ENCODE measurements around the gene SRRM4. TPM values are rescaled to one million over a fixed set of nuclear protein-coding genes. Genes with fewer than 3 reads are reported as not detected.

The SRRM4 gene
- polyA plus RNA-seq, 1 donor from 2014 or later: 9.9 TPM

DNA sequence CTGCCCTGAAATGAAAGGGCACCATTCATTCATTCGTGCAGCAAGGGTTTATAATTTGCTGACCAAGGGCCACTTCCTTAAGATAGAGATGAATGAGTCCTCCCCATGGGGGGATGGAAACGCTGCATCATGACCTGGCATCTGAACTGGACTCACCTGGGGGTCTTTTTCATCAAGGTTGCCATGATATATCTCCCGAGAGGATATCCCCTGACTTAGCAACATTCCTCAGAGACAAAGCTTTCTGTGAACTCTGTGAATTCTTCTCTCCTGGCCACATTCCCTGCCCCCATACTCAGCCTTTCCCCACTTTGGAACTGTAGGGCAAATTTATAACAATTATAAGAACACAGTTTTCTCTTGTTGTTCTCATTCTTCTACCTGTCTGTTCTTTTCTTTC is 30.8 kb downstream of the SRRM4 start:
- Histone ChIP-seq H3K9ac (ENCODE audit: low read length) (no peak overlapping the region), H3K4me3 (ENCODE audit: low read length) (no peak overlapping the region), H3K9me2 (ENCODE audit: insufficient read depth, low read length) (no peaks in the 10 kb centered on the region), H3K27ac (ENCODE audit: low read length) (no peak overlapping the region), H4K20me1 (ENCODE audit: insufficient read depth) (no peaks in the 10 kb centered on the region), H3K4me2 (ENCODE audit: low read length) (no peak overlapping the region), H3F3A (ENCODE audit: insufficient read depth, low read length, poor library complexity, severe bottlenecking) (no peaks in the 10 kb centered on the region), H3K9me3 (ENCODE audit: low read length) (no peaks in the 10 kb centered on the region), H3K79me2 (replicated peaks; ENCODE audit: insufficient read depth, low read length) (peaks cover 4% of the 10 kb centered on the region), H2AFZ (ENCODE audit: low read depth, low read length) (no peak overlapping the region), H3K27me3 (ENCODE audit: insufficient read depth, low read depth, low read length) (no peaks in the 10 kb centered on the region), H3K36me3 (ENCODE audit: insufficient read depth, low read length) (no peaks in the 10 kb centered on the region)
- no peak for TF ChIP-seq SMC3 (conservative IDR thresholded peaks at IDR 0.05; ENCODE audit: poor library complexity)

GRCh38 chr12:119013023-119013422 is 31.7 kb downstream of the SRRM4 start:
- H3K79me2 ChIP-seq (replicated peaks; ENCODE audit: insufficient read depth, low read length): peaks cover 4% of the 10 kb centered on the region
- no peak overlapping the region for H3K4me3 ChIP-seq (ENCODE audit: low read length)
- no peaks in the 10 kb centered on the region for H3F3A ChIP-seq (ENCODE audit: insufficient read depth, low read length, poor library complexity, severe bottlenecking)
- H3K4me2 ChIP-seq (ENCODE audit: low read length): no peak overlapping the region
- TF ChIP-seq RAD21 (conservative IDR thresholded peaks at IDR 0.05) (no peak), SMC3 (conservative IDR thresholded peaks at IDR 0.05; ENCODE audit: poor library complexity) (no peak), MXI1 (conservative IDR thresholded peaks at IDR 0.05; ENCODE audit: poor library complexity, severe bottlenecking) (no peak), EZH2 (IDR thresholded peaks at IDR 0.05; ENCODE audit: borderline replicate concordance, insufficient read depth, low read length, poor library complexity, severe bottlenecking) (no peak), POLR2AphosphoS5 (IDR thresholded peaks at IDR 0.05) (no peak), CTCF (IDR thresholded peaks at IDR 0.05; ENCODE audit: poor library complexity, severe bottlenecking) (no peak), EP300 (conservative IDR thresholded peaks at IDR 0.05; ENCODE audit: poor library complexity, severe bottlenecking) (no peak), TAF1 (IDR thresholded peaks at IDR 0.05; ENCODE audit: low read depth) (no peak)
- TF ChIP-seq, protein P1, sequence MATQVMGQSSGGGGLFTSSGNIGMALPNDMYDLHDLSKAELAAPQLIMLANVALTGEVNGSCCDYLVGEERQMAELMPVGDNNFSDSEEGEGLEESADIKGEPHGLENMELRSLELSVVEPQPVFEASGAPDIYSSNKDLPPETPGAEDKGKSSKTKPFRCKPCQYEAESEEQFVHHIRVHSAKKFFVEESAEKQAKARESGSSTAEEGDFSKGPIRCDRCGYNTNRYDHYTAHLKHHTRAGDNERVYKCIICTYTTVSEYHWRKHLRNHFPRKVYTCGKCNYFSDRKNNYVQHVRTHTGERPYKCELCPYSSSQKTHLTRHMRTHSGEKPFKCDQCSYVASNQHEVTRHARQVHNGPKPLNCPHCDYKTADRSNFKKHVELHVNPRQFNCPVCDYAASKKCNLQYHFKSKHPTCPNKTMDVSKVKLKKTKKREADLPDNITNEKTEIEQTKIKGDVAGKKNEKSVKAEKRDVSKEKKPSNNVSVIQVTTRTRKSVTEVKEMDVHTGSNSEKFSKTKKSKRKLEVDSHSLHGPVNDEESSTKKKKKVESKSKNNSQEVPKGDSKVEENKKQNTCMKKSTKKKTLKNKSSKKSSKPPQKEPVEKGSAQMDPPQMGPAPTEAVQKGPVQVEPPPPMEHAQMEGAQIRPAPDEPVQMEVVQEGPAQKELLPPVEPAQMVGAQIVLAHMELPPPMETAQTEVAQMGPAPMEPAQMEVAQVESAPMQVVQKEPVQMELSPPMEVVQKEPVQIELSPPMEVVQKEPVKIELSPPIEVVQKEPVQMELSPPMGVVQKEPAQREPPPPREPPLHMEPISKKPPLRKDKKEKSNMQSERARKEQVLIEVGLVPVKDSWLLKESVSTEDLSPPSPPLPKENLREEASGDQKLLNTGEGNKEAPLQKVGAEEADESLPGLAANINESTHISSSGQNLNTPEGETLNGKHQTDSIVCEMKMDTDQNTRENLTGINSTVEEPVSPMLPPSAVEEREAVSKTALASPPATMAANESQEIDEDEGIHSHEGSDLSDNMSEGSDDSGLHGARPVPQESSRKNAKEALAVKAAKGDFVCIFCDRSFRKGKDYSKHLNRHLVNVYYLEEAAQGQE (IDR thresholded peaks at IDR 0.05; ENCODE audit: borderline replicate concordance): no peak
- H4K20me1 ChIP-seq (ENCODE audit: insufficient read depth): no peaks in the 10 kb centered on the region
- H3K9ac ChIP-seq (ENCODE audit: low read length): no peak overlapping the region
- H3K27ac ChIP-seq (ENCODE audit: low read length): no peak overlapping the region
- no peak overlapping the region for H2AFZ ChIP-seq (ENCODE audit: low read depth, low read length)
- no peaks in the 10 kb centered on the region for H3K36me3 ChIP-seq (ENCODE audit: insufficient read depth, low read length)
- H3K9me3 ChIP-seq (ENCODE audit: low read length): no peaks in the 10 kb centered on the region
- H3K9me2 ChIP-seq (ENCODE audit: insufficient read depth, low read length): no peaks in the 10 kb centered on the region
- no peaks in the 10 kb centered on the region for H3K27me3 ChIP-seq (ENCODE audit: insufficient read depth, low read depth, low read length)

DNA sequence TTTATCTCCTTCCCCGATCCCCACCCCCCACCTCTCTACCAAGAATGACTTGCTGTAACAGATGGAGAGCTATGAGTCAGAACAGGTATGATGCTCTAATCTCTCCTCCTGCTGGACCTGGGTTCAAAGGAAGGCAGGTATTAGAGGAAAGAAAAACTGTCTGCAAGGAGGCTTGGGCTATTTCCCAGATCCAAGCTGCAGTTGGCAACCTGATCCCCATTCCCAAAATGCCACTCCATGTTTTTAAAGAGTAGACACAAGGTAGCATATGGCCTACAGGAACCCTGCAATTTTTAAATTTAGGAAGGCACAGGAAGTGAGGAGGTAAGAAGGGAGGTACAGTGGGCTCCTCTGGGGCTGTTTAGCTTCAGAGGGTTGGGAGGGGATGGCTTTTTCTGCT is 33.0 kb downstream of the SRRM4 start:
- H3K4me2 ChIP-seq (ENCODE audit: low read length): no peak overlapping the region
- H3K36me3 ChIP-seq (ENCODE audit: insufficient read depth, low read length): no peaks in the 10 kb centered on the region
- H3K27ac ChIP-seq (ENCODE audit: low read length): no peak overlapping the region
- H3K79me2 ChIP-seq (replicated peaks; ENCODE audit: insufficient read depth, low read length): peaks cover 4% of the 10 kb centered on the region
- no peaks in the 10 kb centered on the region for H3K9me2 ChIP-seq (ENCODE audit: insufficient read depth, low read length)
- H3K9me3 ChIP-seq (ENCODE audit: low read length): no peaks in the 10 kb centered on the region
- no peak overlapping the region for H3K4me3 ChIP-seq (ENCODE audit: low read length)
- H3K27me3 ChIP-seq (ENCODE audit: insufficient read depth, low read depth, low read length): no peaks in the 10 kb centered on the region
- H3K9ac ChIP-seq (ENCODE audit: low read length): no peak overlapping the region
- no peaks in the 10 kb centered on the region for H3F3A ChIP-seq (ENCODE audit: insufficient read depth, low read length, poor library complexity, severe bottlenecking)
- H4K20me1 ChIP-seq (ENCODE audit: insufficient read depth): no peaks in the 10 kb centered on the region
- TF ChIP-seq CTCF (IDR thresholded peaks at IDR 0.05; ENCODE audit: poor library complexity, severe bottlenecking): no peak
- H2AFZ ChIP-seq (ENCODE audit: low read depth, low read length): no peak overlapping the region
